Endothelial cell of umbilical vein (primary cell): ENCODE results near the gene CCDC85C. TPM values are rescaled to one million over a fixed set of nuclear protein-coding genes. Genes with fewer than 3 reads are reported as not detected.

ENCODE experiments used
- BruUV-seq: library from RNA; stranded (reverse); fragments of 400-500 nt; replicated peaks from 2 replicates; lab custom pipeline; 2021; lab: Mats Ljungman, UMichigan
- CTCF ChIA-PET: fragments of 300-600, 350-600 bp; sonication (Branson Sonifier 250); formaldehyde crosslinking; loops from one replicate; lab custom pipeline; 2021; ENCODE audit warnings: antibody characterized with exemption, inconsistent platforms; lab: Charles Lee
- POLR2A ChIA-PET: fragments of 300-600, 350-600 bp; sonication (Branson Sonifier 250); formaldehyde crosslinking; loops from one replicate; lab custom pipeline; 2021; ENCODE audit warnings: antibody characterized with exemption, inconsistent platforms; lab: Charles Lee
- DNase-seq: peaks from one replicate; pipeline ENCODE4 v3.0.0-alpha.2; 2011; ENCODE audit warnings: low read depth, low spot score
- FAIRE-seq: peaks from 2 replicates; lab custom pipeline; 2011; peaks lifted over from hg19 to GRCh38; lab: Jason Lieb, UNC
- H2AFZ ChIP-seq: 2 replicates; pipeline ENCODE4 v1.6.0; 2012; ENCODE audit warnings: low read depth, low read length, control low read depth, inconsistent platforms
- H3K27ac ChIP-seq: 2 replicates; pipeline ENCODE4 v1.5.1; 2011; ENCODE audit warnings: low read depth, mild to moderate bottlenecking, control low read depth, low read length, moderate library complexity; ENCODE audit not compliant: insufficient read depth
- H3K27me3 ChIP-seq, 2 experiments: 2 replicates each; pipeline versions ENCODE4 v1.6.0 to v1.6.1; 2011; ENCODE audit warnings: low read length in 2 of 2, mixed read lengths in 1 of 2; ENCODE audit not compliant: control insufficient read depth in 2 of 2, insufficient read depth in 2 of 2
- H3K36me3 ChIP-seq, 2 experiments: 2 replicates in 1 of 2; 3 replicates in 1 of 2; pipeline ENCODE4 v1.5.1; 2011; ENCODE audit warnings: low read length in 2 of 2, mild to moderate bottlenecking in 1 of 2, moderate library complexity in 1 of 2; ENCODE audit not compliant: control insufficient read depth in 2 of 2, insufficient read depth in 2 of 2; ENCODE audit errors: extremely low read depth in 1 of 2
- H3K4me1 ChIP-seq: 3 replicates; pipeline ENCODE4 v1.5.1; 2011; ENCODE audit warnings: mild to moderate bottlenecking, low read length; ENCODE audit not compliant: control insufficient read depth, insufficient read depth; ENCODE audit errors: extremely low read depth
- H3K4me2 ChIP-seq: 2 replicates; pipeline ENCODE4 v1.6.1; 2011; ENCODE audit warnings: low read length, control low read depth, mixed read lengths; ENCODE audit not compliant: insufficient read depth
- H3K4me3 ChIP-seq, 3 experiments: fragments of 200-600 bp in 1 of 3; sonication (generic), shearing (Covaris generic) in 1 of 3; replicated peaks in 1 of 3; 2 replicates each; pipeline ENCODE4 v1.5.1; 2011 to 2016; ENCODE audit warnings: control low read depth in 3 of 3, low read length in 3 of 3, mild to moderate bottlenecking in 2 of 3, inconsistent platforms in 1 of 3, low read depth in 1 of 3, moderate library complexity in 1 of 3; ENCODE audit not compliant: insufficient read depth in 1 of 3
- H3K79me2 ChIP-seq: 2 replicates; pipeline ENCODE4 v1.6.0; 2012; ENCODE audit warnings: low read length, inconsistent platforms; ENCODE audit not compliant: control insufficient read depth, insufficient read depth
- H3K9ac ChIP-seq: replicated peaks from 2 replicates; pipeline ENCODE3; 2011; ENCODE audit warnings: low read length, control low read depth; ENCODE audit not compliant: insufficient read depth; ENCODE audit errors: extremely low read depth
- H3K9me1 ChIP-seq: replicated peaks from 3 replicates; pipeline ENCODE4 v1.6.0; 2011; ENCODE audit warnings: mild to moderate bottlenecking, low read length; ENCODE audit not compliant: control insufficient read depth, insufficient read depth; ENCODE audit errors: extremely low read depth
- H3K9me3 ChIP-seq: replicated peaks from 2 replicates; pipeline ENCODE4 v1.5.1; 2012; ENCODE audit warnings: low read length, inconsistent platforms; ENCODE audit not compliant: control insufficient read depth, insufficient read depth
- H4K20me1 ChIP-seq: replicated peaks from 2 replicates; pipeline ENCODE3; 2011; ENCODE audit warnings: mild to moderate bottlenecking, low read length; ENCODE audit not compliant: control insufficient read depth, insufficient read depth; ENCODE audit errors: extremely low read depth
- EZH2 ChIP-seq: IDR thresholded peaks from 2 replicates; pipeline ENCODE4 v1.6.1; 2012; ENCODE audit warnings: borderline replicate concordance, low read depth, mild to moderate bottlenecking, moderate library complexity, low read length, inconsistent platforms; ENCODE audit not compliant: severe bottlenecking
- FOS ChIP-seq: IDR thresholded peaks from 2 replicates; pipeline ENCODE4 v1.6.1; 2011; ENCODE audit warnings: mild to moderate bottlenecking, low read length, moderate library complexity, borderline replicate concordance; ENCODE audit not compliant: insufficient read depth
- JUN ChIP-seq: IDR thresholded peaks from 2 replicates; pipeline ENCODE4 v1.6.1; 2011; ENCODE audit warnings: borderline replicate concordance, low read depth; ENCODE audit not compliant: insufficient read length, insufficient read depth
- MYC ChIP-seq: IDR thresholded peaks from one replicate; pipeline ENCODE4 v1.6.1; 2011; ENCODE audit warnings: mild to moderate bottlenecking, low read depth, low read length
- POLR2A ChIP-seq: IDR thresholded peaks from 2 replicates; pipeline ENCODE4 v1.6.1; 2012; ENCODE audit warnings: low read depth, mild to moderate bottlenecking, control low read depth, low read length
- dilution Hi-C: fragments of 300-500 bp; cut with MboI; formaldehyde crosslinking; loops from one replicate; pipeline ENCODE4 v1.15.0; 2019; ENCODE audit warnings: low sequenced_read_pairs; ENCODE audit not compliant: extremely low pct_ligation_motif_present
- intact Hi-C: fragments of 100-400 bp; cut with micrococcal nuclease; formaldehyde crosslinking; loops from one replicate; pipeline ENCODE4 v1.10.0; 2022
- polyA plus RNA-seq, 4 experiments: library from polyadenylated mRNA; depleted of rRNA in 3 of 4; stranded (reverse) in 3 of 4; unstranded in 1 of 4; fragments of >200 nt; gene quantifications; 2 replicates each; pipeline versions ENCODE4 v1.2.1 to v1.2.3, GENCODE V29; 2011 to 2012; ENCODE audit warnings: missing spikeins in 1 of 4
- total RNA-seq: library from RNA; stranded (reverse); gene quantifications from 2 replicates; pipeline ENCODE4 v1.2.3, GENCODE V29; 2021
- TF ChIP-seq, protein P1 (sequence below), 2 donors: IDR thresholded peaks; 1 replicate in 1 of 2; 2 replicates in 1 of 2; pipeline ENCODE4 v1.5.1; 2011; ENCODE audit warnings: low read length in 2 of 2, mild to moderate bottlenecking in 2 of 2, moderate library complexity in 2 of 2, control low read depth in 1 of 2, inconsistent platforms in 1 of 2, low read depth in 1 of 2; ENCODE audit not compliant: insufficient read depth in 1 of 2; ENCODE audit errors: extremely low read depth in 1 of 2
- TF ChIP-seq, protein P2 (sequence below): IDR thresholded peaks from 2 replicates; pipeline ENCODE4 v1.6.1; 2011; ENCODE audit not compliant: insufficient read depth, insufficient read length

Gene CCDC85C
- total and polyA plus RNA-seq, 2 donors (not counting 3 experiments of a cell fraction or from before 2014, with no cell fraction given): 7.5 to 17.8 TPM

DNA sequence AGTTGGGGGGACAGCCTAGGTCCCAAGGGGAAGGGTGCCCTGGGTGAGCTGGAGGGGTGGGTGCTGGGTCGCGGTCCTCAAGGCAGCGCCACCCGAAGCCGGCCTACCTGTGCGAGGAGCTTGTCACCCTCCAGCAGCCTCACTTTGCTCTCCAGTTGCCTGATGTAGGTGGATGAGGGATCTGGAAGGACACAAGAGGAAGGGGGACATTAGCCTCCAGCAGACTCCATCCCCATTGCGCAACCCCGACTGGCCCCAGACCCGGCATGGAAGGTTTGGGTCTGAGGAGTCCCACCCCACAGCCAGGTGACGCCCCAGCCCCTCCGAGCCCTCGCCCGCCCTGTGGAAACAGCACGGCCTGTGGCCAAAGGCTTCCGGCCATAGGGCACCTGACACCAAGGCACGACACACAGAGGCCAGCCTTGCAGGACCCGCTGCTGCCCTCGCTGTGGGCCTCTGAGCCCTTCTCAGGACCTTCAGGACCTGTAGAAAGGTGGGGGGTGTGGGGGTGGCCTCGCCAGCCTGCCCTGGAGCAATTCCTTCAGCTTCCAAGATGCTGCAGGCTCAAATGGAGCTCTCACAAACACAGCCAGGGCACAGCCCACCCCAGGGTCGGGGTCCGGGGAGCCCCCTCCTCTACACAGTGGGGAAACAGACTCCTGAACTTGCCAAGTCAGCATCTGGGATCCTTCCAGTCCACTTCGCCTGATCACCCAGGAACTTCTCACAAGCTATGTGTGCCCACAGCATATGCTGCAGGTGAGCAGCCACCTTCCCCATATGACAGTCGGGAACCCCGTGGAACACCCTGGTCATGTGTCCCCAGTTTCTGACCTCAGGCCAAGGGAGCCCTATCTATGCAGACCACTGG, 67.9 kb downstream of the CCDC85C start:
- TF ChIP-seq, protein P1, sequence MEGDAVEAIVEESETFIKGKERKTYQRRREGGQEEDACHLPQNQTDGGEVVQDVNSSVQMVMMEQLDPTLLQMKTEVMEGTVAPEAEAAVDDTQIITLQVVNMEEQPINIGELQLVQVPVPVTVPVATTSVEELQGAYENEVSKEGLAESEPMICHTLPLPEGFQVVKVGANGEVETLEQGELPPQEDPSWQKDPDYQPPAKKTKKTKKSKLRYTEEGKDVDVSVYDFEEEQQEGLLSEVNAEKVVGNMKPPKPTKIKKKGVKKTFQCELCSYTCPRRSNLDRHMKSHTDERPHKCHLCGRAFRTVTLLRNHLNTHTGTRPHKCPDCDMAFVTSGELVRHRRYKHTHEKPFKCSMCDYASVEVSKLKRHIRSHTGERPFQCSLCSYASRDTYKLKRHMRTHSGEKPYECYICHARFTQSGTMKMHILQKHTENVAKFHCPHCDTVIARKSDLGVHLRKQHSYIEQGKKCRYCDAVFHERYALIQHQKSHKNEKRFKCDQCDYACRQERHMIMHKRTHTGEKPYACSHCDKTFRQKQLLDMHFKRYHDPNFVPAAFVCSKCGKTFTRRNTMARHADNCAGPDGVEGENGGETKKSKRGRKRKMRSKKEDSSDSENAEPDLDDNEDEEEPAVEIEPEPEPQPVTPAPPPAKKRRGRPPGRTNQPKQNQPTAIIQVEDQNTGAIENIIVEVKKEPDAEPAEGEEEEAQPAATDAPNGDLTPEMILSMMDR (IDR thresholded peaks at IDR 0.05; ENCODE audit: extremely low read depth in 1 of 2, insufficient read depth in 1 of 2, low read depth in 1 of 2, low read length in 2 of 2): no peak
- no peak for TF ChIP-seq POLR2A
- TF ChIP-seq EZH2: no peak
- TF ChIP-seq MYC: no peak
- no peak overlapping the region for H3K4me2 ChIP-seq
- ChIA-PET POLR2A (no interaction called here), CTCF (no interaction called here)
- H3K27me3 ChIP-seq: no peaks in the 10 kb centered on the region
- peaks cover 13% of the 10 kb centered on the region for H3K4me1 ChIP-seq
- dilution Hi-C loops (no loop called here), intact Hi-C loops (loop anchor here (10.0 kb wide), 1 partner anchor 219 kb away; no protein-coding TSS in a partner anchor)
- H3K79me2 ChIP-seq: no peaks in the 10 kb centered on the region
- no peak overlapping the region for H3K9ac ChIP-seq
- no peaks in the 10 kb centered on the region for H4K20me1 ChIP-seq
- no peaks in the 10 kb centered on the region for H3K9me1 ChIP-seq
- no peak overlapping the region for H3K4me3 ChIP-seq
- BruUV-seq: no TSS peak
- FAIRE-seq (no peak), DNase-seq (no peak)
- no peak overlapping the region for H3K27ac ChIP-seq
- no peaks in the 10 kb centered on the region for H3K9me3 ChIP-seq
- H3K36me3 ChIP-seq: no peaks in the 10 kb centered on the region
- H2AFZ ChIP-seq: no peak overlapping the region

DNA sequence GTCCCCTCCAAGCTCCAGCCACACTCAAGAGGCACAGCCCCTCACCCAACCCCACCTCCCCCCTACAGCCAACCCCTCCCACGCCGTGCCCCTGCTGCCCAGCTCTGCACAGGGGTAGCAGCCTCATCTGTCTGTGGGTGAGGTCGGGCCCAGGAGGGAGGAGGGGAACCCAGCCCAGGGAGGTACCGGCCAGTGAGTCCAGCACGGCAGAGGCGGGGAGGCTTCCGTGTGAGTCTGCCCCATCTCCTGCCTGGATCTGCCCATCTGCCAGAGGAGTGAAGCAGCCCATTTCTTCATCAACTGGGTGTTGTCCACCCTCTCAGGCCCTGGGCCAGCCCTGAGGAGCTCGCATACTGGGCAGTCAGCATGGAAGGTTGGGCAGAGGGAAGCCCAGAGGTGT, 68.6 kb downstream of the CCDC85C start:
- DNase-seq: no peak

More for the DNA sequence above, 68.6 kb downstream of the CCDC85C start:
- TF ChIP-seq EZH2: no peak
- TF ChIP-seq MYC: no peak
- TF ChIP-seq FOS: no peak
- TF ChIP-seq POLR2A: no peak
- TF ChIP-seq, protein P2, sequence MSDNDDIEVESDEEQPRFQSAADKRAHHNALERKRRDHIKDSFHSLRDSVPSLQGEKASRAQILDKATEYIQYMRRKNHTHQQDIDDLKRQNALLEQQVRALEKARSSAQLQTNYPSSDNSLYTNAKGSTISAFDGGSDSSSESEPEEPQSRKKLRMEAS: no peak
- no peak for TF ChIP-seq JUN
- dilution Hi-C loops: no loop called here
- POLR2A ChIA-PET: no interaction called here
- no peak overlapping the region for H3K4me3 ChIP-seq
- no peaks in the 10 kb centered on the region for H3K79me2 ChIP-seq
- no TSS peak for BruUV-seq
- CTCF ChIA-PET: no interaction called here
- H3K36me3 ChIP-seq: no peaks in the 10 kb centered on the region
- no peak for FAIRE-seq
- H4K20me1 ChIP-seq: no peaks in the 10 kb centered on the region
- no peaks in the 10 kb centered on the region for H3K9me1 ChIP-seq
- no peaks in the 10 kb centered on the region for H3K9me3 ChIP-seq
- no peaks in the 10 kb centered on the region for H3K27me3 ChIP-seq
- H3K4me1 ChIP-seq: peaks cover 20% of the 10 kb centered on the region
- H3K9ac ChIP-seq: no peak overlapping the region
- H3K4me2 ChIP-seq: no peak overlapping the region
- H3K27ac ChIP-seq: no peak overlapping the region
- H2AFZ ChIP-seq: no peak overlapping the region
- intact Hi-C loops: loop anchor here (10.0 kb wide), 1 partner anchor 219 kb away; no protein-coding TSS in a partner anchor
